HCT116 (cell line): ENCODE results near the gene RNF111. TPM values are rescaled to one million over a fixed set of nuclear protein-coding genes. Genes with fewer than 3 reads are reported as not detected.
A peak's percentile ranks its signal among the peaks of the same experiment; 100 is the strongest.

ENCODE experiments used
- ATAC-seq: fragments of 200-7000 bp; cut with Tn5 transposase; 2 replicates; pipeline ENCODE4 v1.9.1; 2020; ENCODE audit warnings: mild to moderate bottlenecking, moderate library complexity
- BruUV-seq: library from RNA; stranded (reverse); fragments of 400-500 nt; replicated peaks from 2 replicates; lab custom pipeline; 2021; lab: Mats Ljungman, UMichigan
- CTCF ChIA-PET: fragments of 300-600 bp; sonication (Branson Sonifier 250); formaldehyde crosslinking; loops from one replicate; lab custom pipeline; 2021; ENCODE audit warnings: antibody characterized with exemption; lab: Charles Lee
- POLR2A ChIA-PET: fragments of 300-600, 350-600 bp; sonication (Branson Sonifier 250); formaldehyde crosslinking; loops from one replicate; lab custom pipeline; 2021; ENCODE audit warnings: antibody characterized with exemption; lab: Charles Lee
- RAD21 ChIA-PET, 2 experiments: fragments of 300-600 bp; sonication (Branson Sonifier 250); formaldehyde crosslinking; loops; one replicate each; lab custom pipeline; 2023; ENCODE audit warnings: low total read pairs in 2 of 2; ENCODE audit not compliant: uncharacterized antibody in 2 of 2, unreplicated experiment in 2 of 2, low non-redundant PET in 1 of 2; lab: Charles Lee
- DNase-seq: peaks from one replicate; pipeline ENCODE4 v3.0.0-alpha.2; 2010; ENCODE audit warnings: low read depth, low spot score
- H2AFZ ChIP-seq: fragments of 200-600 bp; shearing (Covaris generic), sonication (generic); 2 replicates; pipeline ENCODE4 v1.6.1; 2017; ENCODE audit warnings: low read depth, mixed run types, mixed read lengths, antibody characterized with exemption, low read length; ENCODE audit not compliant: poor library complexity, severe bottlenecking
- H3K27ac ChIP-seq: 2 replicates; pipeline ENCODE4 v1.5.1; 2012; ENCODE audit warnings: low read depth, low read length
- H3K27me3 ChIP-seq: fragments of 200-600 bp; sonication (generic); 2 replicates; pipeline ENCODE4 v1.6.1; 2016; ENCODE audit warnings: mixed run types, low read length, mixed read lengths; ENCODE audit not compliant: insufficient read depth
- H3K36me3 ChIP-seq, 2 experiments: fragments of 200-500 bp in 1 of 2; fragments of 200-600 bp in 1 of 2; sonication (Bioruptor generic) in 1 of 2; sonication (generic) in 1 of 2; 2 replicates each; pipeline versions ENCODE4 v1.5.1 to v1.6.1; 2014 to 2016; ENCODE audit warnings: low read length in 2 of 2, inconsistent platforms in 1 of 2, mixed read lengths in 1 of 2, mixed run types in 1 of 2; ENCODE audit not compliant: insufficient read depth in 2 of 2, control insufficient read depth in 1 of 2
- H3K4me1 ChIP-seq, 2 experiments: fragments of 200-600 bp in 1 of 2; sonication (generic) in 1 of 2; 2 replicates each; pipeline versions ENCODE4 v1.5.1 to v1.6.1; 2012 to 2017; ENCODE audit warnings: low read length in 2 of 2, inconsistent platforms in 1 of 2, mild to moderate bottlenecking in 1 of 2, mixed read lengths in 1 of 2, mixed run types in 1 of 2, moderate library complexity in 1 of 2; ENCODE audit not compliant: insufficient read depth in 2 of 2, control insufficient read depth in 1 of 2
- H3K4me2 ChIP-seq: fragments of 200-600 bp; sonication (generic); 2 replicates; pipeline ENCODE4 v1.6.1; 2017; ENCODE audit warnings: mixed run types, low read length, mixed read lengths
- H3K4me3 ChIP-seq, 2 experiments: fragments of 200-600 bp in 1 of 2; sonication (generic) in 1 of 2; replicated peaks in 1 of 2; 2 replicates each; pipeline ENCODE4 v1.5.1; 2011 to 2016; ENCODE audit warnings: low read length in 2 of 2, control low read depth in 1 of 2, low read depth in 1 of 2, mild to moderate bottlenecking in 1 of 2, mixed read lengths in 1 of 2, mixed run types in 1 of 2
- H3K79me2 ChIP-seq: fragments of 200-600 bp; sonication (generic); 2 replicates; pipeline ENCODE4 v1.6.1; 2017; ENCODE audit warnings: mild to moderate bottlenecking, mixed run types, low read length, moderate library complexity, mixed read lengths; ENCODE audit not compliant: insufficient read depth
- H3K9ac ChIP-seq: fragments of 200-600 bp; sonication (generic); 2 replicates; pipeline ENCODE4 v1.6.1; 2016; ENCODE audit warnings: low read length, mixed read lengths
- H3K9me2 ChIP-seq: fragments of 200-600 bp; sonication (generic), shearing (Covaris generic); 2 replicates; pipeline ENCODE4 v1.6.1; 2017; ENCODE audit warnings: mixed run types, mild to moderate bottlenecking, moderate library complexity; ENCODE audit not compliant: insufficient read depth
- H3K9me3 ChIP-seq, 2 experiments: fragments of 200-500 bp in 1 of 2; fragments of 200-600 bp in 1 of 2; sonication (Bioruptor generic) in 1 of 2; sonication (generic) in 1 of 2; 2 replicates each; pipeline ENCODE4 v1.6.1; 2014 to 2017; ENCODE audit warnings: low read length in 2 of 2, mixed read lengths in 2 of 2, inconsistent platforms in 1 of 2, low read depth in 1 of 2, mild to moderate bottlenecking in 1 of 2, mixed run types in 1 of 2, moderate library complexity in 1 of 2; ENCODE audit not compliant: control insufficient read depth in 1 of 2, insufficient read depth in 1 of 2
- H4K20me1 ChIP-seq: fragments of 200-600 bp; sonication (generic), shearing (Covaris generic); 2 replicates; pipeline ENCODE4 v1.6.1; 2017; ENCODE audit warnings: mixed run types, mild to moderate bottlenecking, moderate library complexity; ENCODE audit not compliant: insufficient read depth
- EGR1 ChIP-seq: IDR thresholded peaks from 2 replicates; pipeline ENCODE4 v1.6.1; 2012; ENCODE audit warnings: low read depth
- EZH2phosphoT487 ChIP-seq: fragments of 200-600 bp; IDR thresholded peaks from 2 replicates; pipeline ENCODE4 v1.6.1; 2018; ENCODE audit warnings: antibody characterized with exemption, borderline replicate concordance
- FOSL1 ChIP-seq: IDR thresholded peaks from 2 replicates; pipeline ENCODE4 v1.6.1; 2012; ENCODE audit warnings: low read depth
- MAX ChIP-seq: IDR thresholded peaks from 2 replicates; pipeline ENCODE4 v1.6.1; 2012
- POLR2A ChIP-seq: IDR thresholded peaks from 2 replicates; pipeline ENCODE4 v1.7.0; 2011; ENCODE audit warnings: borderline replicate concordance; ENCODE audit not compliant: insufficient read depth, insufficient read length; ENCODE audit errors: extremely low read depth
- POLR2AphosphoS5 ChIP-seq: IDR thresholded peaks from 2 replicates; pipeline ENCODE4 v1.6.1; 2011; ENCODE audit warnings: mild to moderate bottlenecking, low read depth, low read length, moderate library complexity
- RAD21 ChIP-seq: IDR thresholded peaks from 2 replicates; pipeline ENCODE4 v1.6.1; 2012; ENCODE audit warnings: low read depth, mild to moderate bottlenecking
- SIN3A ChIP-seq: IDR thresholded peaks from 2 replicates; pipeline ENCODE4 v1.6.1; 2012; ENCODE audit warnings: low read depth
- SP1 ChIP-seq: IDR thresholded peaks from 2 replicates; pipeline ENCODE4 v1.6.1; 2012; ENCODE audit warnings: low read depth
- SRF ChIP-seq: IDR thresholded peaks from 2 replicates; pipeline ENCODE4 v1.6.1; 2012; ENCODE audit warnings: low read depth
- TCF7L2 ChIP-seq: IDR thresholded peaks from 2 replicates; pipeline ENCODE4 v1.7.0; 2011; ENCODE audit warnings: borderline replicate concordance, inconsistent platforms; ENCODE audit not compliant: insufficient read depth, insufficient read length; ENCODE audit errors: extremely low read depth
- ZFX ChIP-seq: fragments of 450-650 bp; IDR thresholded peaks from 2 replicates; pipeline ENCODE4 v1.6.1; 2017
- ZNF274 ChIP-seq: fragments of 200-500 bp; sonication (Bioruptor generic); IDR thresholded peaks from 2 replicates; pipeline ENCODE4 v1.6.1; 2014; ENCODE audit warnings: mild to moderate bottlenecking, low read depth, low read length, inconsistent platforms
- intact Hi-C: fragments of 100-400 bp; cut with micrococcal nuclease; formaldehyde crosslinking; loops from 2 replicates; pipeline ENCODE4 v1.10.0; 2022
- total RNA-seq: library from RNA; stranded (reverse); gene quantifications from one replicate; pipeline ENCODE4 v1.2.1, GENCODE V29; 2021; ENCODE audit not compliant: unreplicated experiment

The RNF111 gene
- total RNA-seq, 1 experiment from 2014 or later, result 31.5 TPM

GRCh38 chr15:58987036-58987435 is 427 bp upstream of the RNF111 start:
- no peak overlapping the region for H3K27ac ChIP-seq
- peaks cover 1 to 4% of the 10 kb centered on the region in 2 experiments; a peak in 2 of 4 replicates for H3K36me3 ChIP-seq
- peaks cover 2 to 14% of the 10 kb centered on the region in 2 experiments; a peak in 3 of 4 replicates for H3K4me1 ChIP-seq
- peak overlapping the region; percentile 94 to 97 for H3K4me3 ChIP-seq
- TSS peak; percentile 62 for BruUV-seq
- ChIA-PET RAD21 (no interaction called here), POLR2A (no interaction called here), CTCF (no interaction called here)
- H3K9me2 ChIP-seq, result no peaks in the 10 kb centered on the region
- TF ChIP-seq SRF (no peak), POLR2AphosphoS5 (no peak), RAD21 (no peak), ZFX (no peak), TCF7L2 (no peak), ZNF274 (no peak), POLR2A (no peak), EZH2phosphoT487 (no peak), EGR1 (no peak), FOSL1 (no peak), MAX (no peak), SP1 (no peak), SIN3A (no peak)
- H3K27me3 ChIP-seq, result no peaks in the 10 kb centered on the region
- no peaks in the 10 kb centered on the region for H4K20me1 ChIP-seq
- peak overlapping the region; percentile 88 for H3K4me2 ChIP-seq
- H3K9me3 ChIP-seq, result no peaks in the 10 kb centered on the region
- DNase-seq (no peak), ATAC-seq (no peak; the same call in 1 of the 2 replicates)
- intact Hi-C loops, result loop anchor here (10.0 kb wide), 1 partner anchor 648 kb away; no protein-coding TSS in a partner anchor
- peak overlapping the region; percentile 91 for H2AFZ ChIP-seq
- peak overlapping the region; percentile 80 for H3K9ac ChIP-seq
- peaks cover 44% of the 10 kb centered on the region for H3K79me2 ChIP-seq
